ENCODE data around the gene MBD1.
A peak's percentile ranks its signal among the peaks of the same experiment; 100 is the strongest.
"Not testable (repeated sequence)": the region's sequence is repeated elsewhere in the genome, so short reads cannot be mapped to it uniquely, and the experiment has no call there.

Gene MBD1

GRCh38 chr18:50293039-50293438, 11.7 kb upstream of the MBD1 start:
- Histone ChIP-seq H3K9me3 (no peaks in the 10 kb centered on the region), H3K4me3 (no peak overlapping the region), H3K36me3 (no peaks in the 10 kb centered on the region), H3K4me1 (peaks cover 7% of the 10 kb centered on the region), H4K20me1 (no peaks in the 10 kb centered on the region), H3K9ac (no peak overlapping the region), H3K27ac (no peak overlapping the region), H3K4me2 (no peak overlapping the region), H3K27me3 (no peaks in the 10 kb centered on the region)
- TF ChIP-seq Cebpa-rat (IDR thresholded peaks at IDR 0.05): no peak

GRCh38 chr18:50289108-50289443, 7.8 kb upstream of the MBD1 start:
- Histone ChIP-seq H3K9me3 (no peaks in the 10 kb centered on the region), H3K27me3 (no peaks in the 10 kb centered on the region), H4K20me1 (peaks cover 14% of the 10 kb centered on the region; the same call in 1 of the 2 replicates), H3K9ac (no peak overlapping the region), H3K4me2 (no peak overlapping the region), H3K4me3 (no peak overlapping the region), H3K27ac (no peak overlapping the region), H3K4me1 (peaks cover 14% of the 10 kb centered on the region), H3K36me3 (peaks cover 22% of the 10 kb centered on the region)
- no peak for TF ChIP-seq Cebpa-rat (IDR thresholded peaks at IDR 0.05)

- peaks cover 14% of the 10 kb centered on the region for H3K4me1 ChIP-seq
- H3K9ac ChIP-seq: peak overlapping the region; percentile 63; the same call in 1 of the 2 replicates
- peaks cover 14% of the 10 kb centered on the region; the same call in 1 of the 2 replicates for H4K20me1 ChIP-seq
- H3K4me3 ChIP-seq: peak overlapping the region; percentile 96
- H3K27ac ChIP-seq: peak overlapping the region; percentile 40; the same call in 1 of the 2 replicates
- H3K27me3 ChIP-seq, H3K9me3 ChIP-seq: not testable (repeated sequence)
- peaks cover 28% of the 10 kb centered on the region for H3K36me3 ChIP-seq
- peak overlapping the region; percentile 65 for H3K4me2 ChIP-seq
Measured at GRCh38 chr18:50288348-50289107, 7.2 kb upstream of the MBD1 start.

GRCh38 chr18:50287441-50288347, 6.4 kb upstream of the MBD1 start, which contains the start of gene CXXC1:
TSS of gene CXXC1 (minus strand) at chr18:50287692. CDS start at chr18:50287589, 103 bp downstream.
- Histone ChIP-seq H3K4me2 (peak within 1 kb of the TSS; percentile 93), H4K20me1 (peaks cover 14% of the 10 kb centered on the region; the same call in 1 of the 2 replicates), H3K27ac (peak within 1 kb of the TSS; percentile 86), H3K9me3 (no peaks in the 10 kb centered on the region), H3K36me3 (peaks cover 36% of the 10 kb centered on the region), H3K4me1 (peaks cover 14% of the 10 kb centered on the region), H3K4me3 (peak within 1 kb of the TSS; percentile 96), H3K27me3 (no peaks in the 10 kb centered on the region), H3K9ac (peak within 1 kb of the TSS; percentile 90)
- TF ChIP-seq Cebpa-rat (IDR thresholded peaks at IDR 0.05): no peak

GRCh38 chr18:50287028-50287440, 5.7 kb upstream of the MBD1 start:
- H3K4me3 ChIP-seq: peak overlapping the region; percentile 96
- H3K27me3 ChIP-seq: no peaks in the 10 kb centered on the region
- H3K4me2 ChIP-seq: peak overlapping the region; percentile 93
- H3K36me3 ChIP-seq: peaks cover 43% of the 10 kb centered on the region
- H3K4me1 ChIP-seq: peaks cover 19% of the 10 kb centered on the region
- peaks cover 14% of the 10 kb centered on the region; the same call in 1 of the 2 replicates for H4K20me1 ChIP-seq
- H3K9me3 ChIP-seq: no peaks in the 10 kb centered on the region
- peak overlapping the region; percentile 90 for H3K9ac ChIP-seq
- H3K27ac ChIP-seq: peak overlapping the region; percentile 86
- no peak for TF ChIP-seq Cebpa-rat (IDR thresholded peaks at IDR 0.05)

GRCh38 chr18:50286391-50287027, 5.2 kb upstream of the MBD1 start:
- H3K27me3 ChIP-seq: no peaks in the 10 kb centered on the region
- H4K20me1 ChIP-seq: peaks cover 14% of the 10 kb centered on the region; the same call in 1 of the 2 replicates
- H3K4me1 ChIP-seq: peaks cover 22% of the 10 kb centered on the region
- peak overlapping the region; percentile 93 for H3K4me2 ChIP-seq
- H3K36me3 ChIP-seq: peaks cover 44% of the 10 kb centered on the region
- peak overlapping the region; percentile 90 for H3K9ac ChIP-seq
- no peak for TF ChIP-seq Cebpa-rat (IDR thresholded peaks at IDR 0.05)
- peak overlapping the region; percentile 96 for H3K4me3 ChIP-seq
- H3K27ac ChIP-seq: peak overlapping the region; percentile 86
- no peaks in the 10 kb centered on the region for H3K9me3 ChIP-seq

- Histone ChIP-seq H3K27ac (no peak overlapping the region), H3K4me1 (peaks cover 22% of the 10 kb centered on the region), H3K4me2 (peak overlapping the region; percentile 93), H3K9ac (no peak overlapping the region), H3K4me3 (peak overlapping the region; percentile 96; the same call in 1 of the 2 replicates), H3K27me3 (no peaks in the 10 kb centered on the region), H4K20me1 (peaks cover 14% of the 10 kb centered on the region; the same call in 1 of the 2 replicates), H3K36me3 (peaks cover 44% of the 10 kb centered on the region), H3K9me3 (no peaks in the 10 kb centered on the region)
- TF ChIP-seq Cebpa-rat (IDR thresholded peaks at IDR 0.05): no peak
Measured at GRCh38 chr18:50285631-50286321, 4.5 kb upstream of the MBD1 start.

- H3K9me3 ChIP-seq: no peaks in the 10 kb centered on the region
- no peak overlapping the region for H3K27ac ChIP-seq
- no peak for TF ChIP-seq Cebpa-rat (IDR thresholded peaks at IDR 0.05)
- H3K27me3 ChIP-seq: no peaks in the 10 kb centered on the region
- peaks cover 44% of the 10 kb centered on the region for H3K36me3 ChIP-seq
- H4K20me1 ChIP-seq: peaks cover 15% of the 10 kb centered on the region; the same call in 1 of the 2 replicates
- H3K4me1 ChIP-seq: peaks cover 29% of the 10 kb centered on the region
- H3K4me3 ChIP-seq: no peak overlapping the region
- no peak overlapping the region for H3K9ac ChIP-seq
- H3K4me2 ChIP-seq: no peak overlapping the region
Measured at GRCh38 chr18:50285071-50285470, 3.7 kb upstream of the MBD1 start.
